GM21619 (cell line): ENCODE measurements around the gene GRIK4.

Source experiments
- ATAC-seq: cut with Tn5 transposase; IDR thresholded peaks from one replicate; pipeline ENCODE4 v1.9.1; 2021; ENCODE audit not compliant: unreplicated experiment

Gene GRIK4

DNA sequence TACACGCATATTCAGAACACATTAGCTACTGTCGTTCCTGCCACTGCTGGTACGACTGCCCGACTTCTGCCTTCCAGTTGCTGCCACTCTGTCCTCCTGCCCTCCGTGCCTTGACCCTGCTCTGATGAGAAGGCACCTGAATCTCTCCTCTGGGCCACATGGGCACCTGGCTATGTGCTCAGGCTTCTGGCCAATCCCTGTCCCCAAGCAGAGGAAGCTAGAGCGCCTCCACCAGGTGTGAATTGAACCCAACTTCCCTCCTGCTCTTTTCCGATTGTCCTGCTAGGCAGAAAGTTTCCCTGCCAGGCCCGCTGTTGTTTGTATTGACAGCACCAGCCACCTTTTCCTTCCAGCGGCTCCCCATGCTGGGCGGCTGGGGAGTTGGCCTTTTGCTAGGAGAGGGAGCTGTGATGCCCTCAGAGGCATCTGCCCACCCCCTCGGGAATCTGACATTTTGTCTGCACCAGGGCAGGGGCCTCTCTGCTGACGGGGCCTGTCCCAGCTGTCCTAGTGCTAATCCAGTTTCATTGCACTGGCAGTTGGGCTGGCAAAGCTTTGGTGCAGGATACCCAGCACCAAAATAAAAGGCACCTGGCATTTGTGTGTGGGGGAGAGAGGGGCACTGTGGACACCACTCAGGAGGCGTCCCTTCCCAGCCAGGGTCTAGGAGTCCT is 118.0 kb downstream of the GRIK4 start:
- ATAC-seq = no peak

GRCh38 chr11:120630122-120630521 is 118.6 kb downstream of the GRIK4 start:
- ATAC-seq = no peak

GRCh38 chr11:120632579-120632978 is 121.0 kb downstream of the GRIK4 start:
- peak; percentile 73 for ATAC-seq

GRCh38 chr11:120633616-120634393 is 122.3 kb downstream of the GRIK4 start:
- ATAC-seq = no peak

GRCh38 chr11:120634706-120635105 is 123.2 kb downstream of the GRIK4 start:
- no peak for ATAC-seq

DNA sequence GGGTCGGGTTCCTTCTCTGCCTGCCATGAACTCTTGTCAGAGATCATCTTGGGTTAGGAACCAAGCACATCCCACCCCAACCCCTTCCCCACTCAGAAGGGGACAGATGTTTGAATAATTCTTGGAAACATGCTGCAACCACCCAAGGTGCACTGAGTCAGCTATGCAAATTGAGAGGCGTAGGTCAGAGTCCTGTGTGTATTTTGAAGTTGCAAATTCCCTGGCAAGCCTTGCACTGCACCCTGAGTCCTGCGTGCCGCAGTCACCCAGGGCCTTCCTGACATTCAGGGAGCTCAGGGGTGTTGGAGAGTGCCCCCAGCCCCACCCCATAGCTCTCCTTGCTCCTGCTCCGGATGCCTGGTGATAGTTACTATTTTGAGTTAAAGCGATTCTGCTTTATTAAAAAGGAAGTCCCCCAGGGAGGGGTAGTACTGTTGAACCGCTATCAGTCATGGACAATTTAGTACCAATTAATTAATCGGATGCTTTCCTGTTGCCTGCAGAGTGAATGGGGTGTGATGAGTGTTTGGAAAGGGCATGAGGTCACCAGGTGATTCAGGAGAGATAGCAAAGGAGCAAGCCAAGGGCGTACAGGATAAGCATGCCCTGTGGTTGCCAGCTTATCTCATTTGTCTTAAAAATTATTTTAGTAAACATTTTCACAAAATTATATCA is 123.7 kb downstream of the GRIK4 start:
- ATAC-seq = no peak

GRCh38 chr11:120637131-120637530 is 125.6 kb downstream of the GRIK4 start:
- no peak for ATAC-seq

- ATAC-seq = no peak
Measured at GRCh38 chr11:120642196-120642894, 130.8 kb downstream of the GRIK4 start.

DNA sequence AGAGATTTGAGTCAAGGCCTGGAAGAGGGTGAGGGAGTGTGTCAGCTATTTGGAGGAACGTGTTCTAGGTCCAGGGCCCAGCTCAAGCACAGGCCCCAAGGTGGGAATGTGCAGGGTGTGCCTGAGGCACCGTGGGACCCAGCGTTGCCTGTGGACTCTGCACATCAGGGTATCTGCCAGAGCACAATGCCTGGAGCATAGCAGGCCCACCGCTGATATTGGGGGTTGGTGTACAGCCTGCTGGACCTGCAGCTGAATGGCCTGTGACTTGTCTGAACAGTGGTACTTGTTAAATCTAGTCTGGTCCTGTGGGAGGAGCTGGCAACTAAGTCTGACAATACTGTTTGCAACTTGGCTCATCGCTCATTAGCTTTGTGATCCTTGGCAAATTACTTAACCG is 131.7 kb downstream of the GRIK4 start:
- ATAC-seq = no peak

- ATAC-seq = no peak
Measured at GRCh38 chr11:120645639-120646038, 134.1 kb downstream of the GRIK4 start.

DNA sequence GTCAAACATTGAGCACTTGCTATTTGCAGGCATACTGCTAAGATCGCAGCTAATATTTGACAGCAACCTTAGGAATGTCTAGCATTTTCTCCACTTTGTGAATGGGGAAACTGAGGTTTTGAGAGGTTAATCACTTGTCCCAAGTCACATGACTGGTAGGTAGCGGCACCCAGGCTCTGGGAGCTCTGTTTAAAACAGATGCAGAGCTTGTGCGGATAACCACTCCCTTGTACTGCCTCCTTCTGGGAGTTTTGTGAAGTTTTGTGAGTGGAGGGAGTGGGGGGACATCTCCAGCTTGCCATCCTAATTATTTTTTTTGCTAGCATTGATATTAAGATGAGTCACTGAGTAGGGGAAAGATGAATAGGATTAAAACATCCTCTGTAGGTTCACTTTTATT is 134.7 kb downstream of the GRIK4 start:
- ATAC-seq = no peak

- no peak for ATAC-seq
Measured at GRCh38 chr11:120647681-120648080, 136.1 kb downstream of the GRIK4 start.

DNA sequence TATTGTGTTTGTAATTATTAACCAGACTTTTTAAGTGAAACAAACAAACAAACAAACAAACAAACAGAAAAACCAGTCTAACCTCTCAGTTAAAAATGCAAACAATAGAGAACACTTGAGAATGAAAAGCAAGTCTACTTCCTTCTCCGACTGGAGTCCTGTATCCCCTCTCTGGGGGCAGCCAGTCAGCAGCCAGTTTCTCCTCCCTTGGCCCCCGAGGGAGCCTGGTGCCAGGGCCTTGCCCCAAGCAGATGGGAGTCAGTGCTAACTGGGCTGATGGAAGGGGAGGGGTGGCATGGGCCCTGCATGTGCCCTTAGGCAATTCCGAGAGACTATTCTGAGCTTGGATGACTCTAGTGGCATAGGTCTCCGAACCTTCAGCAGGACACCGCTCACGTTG is 137.2 kb downstream of the GRIK4 start:
- ATAC-seq = no peak

- no peak for ATAC-seq
Measured at GRCh38 chr11:120649316-120649715, 137.8 kb downstream of the GRIK4 start.

- ATAC-seq = no peak
Measured at GRCh38 chr11:120651396-120651795, 139.8 kb downstream of the GRIK4 start.

- no peak for ATAC-seq
Measured at GRCh38 chr11:120651836-120652235, 140.3 kb downstream of the GRIK4 start.

- no peak for ATAC-seq
Measured at GRCh38 chr11:120652705-120653335, 141.3 kb downstream of the GRIK4 start.

GRCh38 chr11:120655589-120655988 is 144.0 kb downstream of the GRIK4 start:
- ATAC-seq = no peak

GRCh38 chr11:120657306-120658070 is 145.9 kb downstream of the GRIK4 start:
- peak; percentile 58 for ATAC-seq

DNA sequence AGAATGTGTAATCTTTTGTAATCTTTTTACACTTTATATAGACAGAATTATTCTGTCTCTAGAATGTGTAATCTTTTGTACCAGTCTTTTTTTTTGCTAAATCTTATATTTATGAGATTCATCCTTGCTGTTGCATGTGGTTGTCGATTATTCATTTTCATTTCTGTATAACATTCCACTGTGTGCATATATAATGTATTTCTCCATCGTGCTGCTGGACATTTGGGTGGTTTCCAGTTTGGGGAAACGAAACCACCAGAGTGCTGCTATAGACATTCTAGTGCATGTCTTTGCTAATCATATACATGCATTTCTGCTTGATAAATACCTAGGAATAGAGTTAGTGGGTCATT is 146.5 kb downstream of the GRIK4 start:
- peak; percentile 51 for ATAC-seq
